GM23338 (cell line): ENCODE measurements around the gene GNAI3. TPM values are rescaled to one million over a fixed set of nuclear protein-coding genes. Genes with fewer than 3 reads are reported as not detected.

Experiments
- ATAC-seq: fragments of 200-7000 bp; cut with Tn5 transposase; 3 replicates; pipeline ENCODE4 v1.9.1; 2020
- DNase-seq: peaks from one replicate; pipeline ENCODE4 v3.0.0-alpha.2; 2015; ENCODE audit warnings: low spot score
- H2AFZ ChIP-seq: fragments of 200-600 bp; sonication (generic); 2 replicates; pipeline ENCODE4 v1.8.0; 2016; ENCODE audit warnings: antibody characterized with exemption, mild to moderate bottlenecking, moderate library complexity
- H3F3A ChIP-seq: fragments of 200-600 bp; sonication (generic); replicated peaks from 2 replicates; pipeline ENCODE4 v1.8.0; 2017; ENCODE audit warnings: antibody characterized with exemption, mixed run types, low read depth
- H3K27ac ChIP-seq: fragments of 200-600 bp; sonication (generic); 2 replicates; pipeline ENCODE4 v1.6.1; 2016; ENCODE audit warnings: low read depth
- H3K27me3 ChIP-seq: fragments of 200-600 bp; sonication (generic); 2 replicates; pipeline ENCODE4 v1.8.0; 2016; ENCODE audit warnings: mild to moderate bottlenecking, mixed run types, moderate library complexity; ENCODE audit not compliant: insufficient read depth
- H3K36me3 ChIP-seq: fragments of 200-600 bp; sonication (generic); 2 replicates; pipeline ENCODE4 v1.8.0; 2016; ENCODE audit warnings: mild to moderate bottlenecking; ENCODE audit not compliant: insufficient read depth
- H3K4me1 ChIP-seq: fragments of 200-600 bp; sonication (generic); 2 replicates; pipeline ENCODE4 v1.8.0; 2016; ENCODE audit warnings: mild to moderate bottlenecking, moderate library complexity; ENCODE audit not compliant: insufficient read depth
- H3K4me2 ChIP-seq: fragments of 200-600 bp; sonication (generic); 2 replicates; pipeline ENCODE4 v1.7.1; 2017; ENCODE audit warnings: mixed run types
- H3K4me3 ChIP-seq: fragments of 200-600 bp; sonication (generic); 2 replicates; pipeline ENCODE4 v1.6.1; 2016; ENCODE audit warnings: mixed run types
- H3K79me2 ChIP-seq: fragments of 200-600 bp; sonication (generic); replicated peaks from 2 replicates; pipeline ENCODE4 v1.8.0; 2017; ENCODE audit warnings: mild to moderate bottlenecking; ENCODE audit not compliant: insufficient read depth
- H3K9me2 ChIP-seq: fragments of 200-600 bp; sonication (generic); 2 replicates; pipeline ENCODE4 v1.8.0; 2017; ENCODE audit not compliant: insufficient read depth
- H4K20me1 ChIP-seq: fragments of 200-600 bp; sonication (generic); replicated peaks from 2 replicates; pipeline ENCODE4 v1.8.0; 2017; ENCODE audit warnings: mild to moderate bottlenecking; ENCODE audit not compliant: insufficient read depth
- H3K27ac Mint-ChIP-seq: 2 replicates; pipeline ENCODE4 v1.8.0; 2020; ENCODE audit warnings: inconsistent platforms, mild to moderate bottlenecking, moderate library complexity, mixed read lengths
- H3K27me3 Mint-ChIP-seq: 3 replicates; pipeline ENCODE4 v1.8.0; 2022; ENCODE audit warnings: low read depth, mild to moderate bottlenecking, moderate library complexity, mixed read lengths, inconsistent platforms; ENCODE audit not compliant: insufficient read depth, poor library complexity
- H3K36me3 Mint-ChIP-seq: 3 replicates; pipeline ENCODE4 v1.8.0; 2021; ENCODE audit warnings: low read depth, mild to moderate bottlenecking, inconsistent platforms, moderate library complexity, mixed read lengths
- H3K4me1 Mint-ChIP-seq: 3 replicates; pipeline ENCODE4 v1.8.0; 2020; ENCODE audit warnings: mild to moderate bottlenecking, inconsistent platforms, mixed read lengths
- H3K4me3 Mint-ChIP-seq: 3 replicates; pipeline ENCODE4 v1.8.0; 2021; ENCODE audit warnings: moderate library complexity, mild to moderate bottlenecking, inconsistent platforms, mixed read lengths
- H3K9me3 Mint-ChIP-seq: 3 replicates; pipeline ENCODE4 v1.8.0; 2020; ENCODE audit warnings: moderate library complexity, mild to moderate bottlenecking, inconsistent platforms, mixed read lengths
- CREB1 ChIP-seq: fragments of 250-450 bp; sonication (Bioruptor Pico); IDR thresholded peaks from 2 replicates; pipeline ENCODE4 v1.5.0; 2020; ENCODE audit warnings: low read depth, mild to moderate bottlenecking, moderate library complexity
- ETS1 ChIP-seq: IDR thresholded peaks from 2 replicates; pipeline ENCODE4 v1.6.1; 2016; ENCODE audit warnings: antibody characterized with exemption
- EZH2 ChIP-seq: fragments of 200-600 bp; sonication (generic); IDR thresholded peaks from one replicate; pipeline ENCODE4 v1.8.0; 2017; ENCODE audit warnings: antibody characterized with exemption, mild to moderate bottlenecking, low read depth; ENCODE audit not compliant: unreplicated experiment
- EZH2phosphoT487 ChIP-seq: fragments of 200-600 bp; sonication (generic); IDR thresholded peaks from one replicate; pipeline ENCODE4 v1.8.1; 2018; ENCODE audit warnings: antibody characterized with exemption; ENCODE audit not compliant: unreplicated experiment
- JUNB ChIP-seq: IDR thresholded peaks from one replicate; pipeline ENCODE4 v1.6.1; 2016; ENCODE audit warnings: antibody characterized with exemption; ENCODE audit not compliant: unreplicated experiment
- NANOG ChIP-seq: IDR thresholded peaks from 2 replicates; pipeline ENCODE4 v1.6.1; 2016; ENCODE audit warnings: antibody characterized with exemption, borderline replicate concordance
- POLR2AphosphoS5 ChIP-seq: IDR thresholded peaks from 2 replicates; pipeline ENCODE4 v1.6.1; 2016; ENCODE audit warnings: antibody characterized with exemption, low read depth
- REST ChIP-seq: IDR thresholded peaks from one replicate; pipeline ENCODE4 v1.6.1; 2018; ENCODE audit warnings: antibody characterized with exemption; ENCODE audit not compliant: unreplicated experiment
- STAT1 ChIP-seq: IDR thresholded peaks from one replicate; pipeline ENCODE4 v1.6.1; 2016; ENCODE audit warnings: antibody characterized with exemption; ENCODE audit not compliant: unreplicated experiment
- ZNF114 ChIP-seq: fragments of 250-450 bp; sonication (Bioruptor Pico); IDR thresholded peaks from 2 replicates; pipeline ENCODE4 v1.5.0; 2020; ENCODE audit warnings: mild to moderate bottlenecking, moderate library complexity
- ZNF331 ChIP-seq: fragments of 250-450 bp; sonication (Bioruptor Pico); IDR thresholded peaks from 2 replicates; pipeline ENCODE4 v1.5.0; 2020; ENCODE audit warnings: low read depth, mild to moderate bottlenecking, moderate library complexity
- polyA plus RNA-seq: library from polyadenylated mRNA; unstranded; fragments of >200 nt; fragmentation: Nextera tagmentation; extraction: Ambion mirVana; gene quantifications from 2 replicates; pipeline ENCODE4 v1.2.1, GENCODE V29; 2016
- total RNA-seq: library from RNA; depleted of rRNA; stranded (reverse); fragments of >200 nt; shearing (Covaris generic); gene quantifications from 2 replicates; pipeline ENCODE4 v1.2.3, GENCODE V29; 2014
- TF ChIP-seq, protein P1 (sequence below), 2 experiments: fragments of 200-600 bp in 1 of 2; sonication (generic) in 1 of 2; conservative IDR thresholded peaks; 2 replicates each; pipeline versions ENCODE4 v1.5.1 to v1.6.1; 2016 to 2017; ENCODE audit warnings: antibody characterized with exemption in 2 of 2, low read depth in 2 of 2, mild to moderate bottlenecking in 2 of 2, moderate library complexity in 1 of 2

GNAI3 gene
- total and polyA plus RNA-seq, 2 experiments from 2014 or later, result 4.5 to 10.2 TPM

DNA sequence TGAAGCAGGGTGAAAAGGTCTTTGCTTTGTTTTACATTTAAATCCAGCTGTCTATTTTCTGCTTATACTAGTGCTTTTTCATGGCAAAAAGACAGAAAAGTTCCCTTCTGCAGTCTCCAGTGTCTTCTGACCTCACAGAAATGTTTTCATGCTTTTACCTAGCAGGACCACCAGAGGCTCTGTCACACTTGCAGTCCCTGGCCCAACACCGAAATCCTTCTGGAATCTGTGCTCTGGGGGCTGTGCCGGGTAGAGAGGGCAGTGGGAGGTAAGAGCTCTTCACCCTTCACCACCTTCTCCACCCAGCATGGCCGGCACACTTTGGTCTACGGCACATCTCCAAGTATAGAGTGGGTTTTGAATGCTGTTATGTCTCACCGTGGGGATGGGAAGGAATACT is 50.2 kb downstream of the GNAI3 start:
- peaks cover 2% of the 10 kb centered on the region; the same call in 2 of the 3 replicates for H3K4me1 Mint-ChIP-seq
- peak; percentile 85 for DNase-seq
- peaks cover 5% of the 10 kb centered on the region; the same call in 1 of the 2 replicates for H4K20me1 ChIP-seq
- no peaks in the 10 kb centered on the region for H3K27me3 ChIP-seq
- no peak overlapping the region for H3K4me2 ChIP-seq
- no peak overlapping the region for H3K4me3 Mint-ChIP-seq
- no peaks in the 10 kb centered on the region for H3K4me1 ChIP-seq
- TF ChIP-seq CREB1 (CRISPR knock-in tag), result 0 out of 2 replicates have a peak, but pooled peaks have one; percentile 11
- TF ChIP-seq EZH2phosphoT487, result no peak
- TF ChIP-seq REST, result no peak
- TF ChIP-seq, protein P1, sequence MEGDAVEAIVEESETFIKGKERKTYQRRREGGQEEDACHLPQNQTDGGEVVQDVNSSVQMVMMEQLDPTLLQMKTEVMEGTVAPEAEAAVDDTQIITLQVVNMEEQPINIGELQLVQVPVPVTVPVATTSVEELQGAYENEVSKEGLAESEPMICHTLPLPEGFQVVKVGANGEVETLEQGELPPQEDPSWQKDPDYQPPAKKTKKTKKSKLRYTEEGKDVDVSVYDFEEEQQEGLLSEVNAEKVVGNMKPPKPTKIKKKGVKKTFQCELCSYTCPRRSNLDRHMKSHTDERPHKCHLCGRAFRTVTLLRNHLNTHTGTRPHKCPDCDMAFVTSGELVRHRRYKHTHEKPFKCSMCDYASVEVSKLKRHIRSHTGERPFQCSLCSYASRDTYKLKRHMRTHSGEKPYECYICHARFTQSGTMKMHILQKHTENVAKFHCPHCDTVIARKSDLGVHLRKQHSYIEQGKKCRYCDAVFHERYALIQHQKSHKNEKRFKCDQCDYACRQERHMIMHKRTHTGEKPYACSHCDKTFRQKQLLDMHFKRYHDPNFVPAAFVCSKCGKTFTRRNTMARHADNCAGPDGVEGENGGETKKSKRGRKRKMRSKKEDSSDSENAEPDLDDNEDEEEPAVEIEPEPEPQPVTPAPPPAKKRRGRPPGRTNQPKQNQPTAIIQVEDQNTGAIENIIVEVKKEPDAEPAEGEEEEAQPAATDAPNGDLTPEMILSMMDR (conservative IDR thresholded peaks at IDR 0.05; ENCODE audit: low read depth in 2 of 2), result peak; percentile 50 to 60
- no peaks in the 10 kb centered on the region for H3F3A ChIP-seq
- no peak overlapping the region for H3K27ac ChIP-seq
- H3K79me2 ChIP-seq, result no peaks in the 10 kb centered on the region
- H2AFZ ChIP-seq, result no peak overlapping the region
- no peak overlapping the region for H3K27ac Mint-ChIP-seq
- peak; percentile 100 for ATAC-seq
- H3K9me2 ChIP-seq, result no peaks in the 10 kb centered on the region
- H3K27me3 Mint-ChIP-seq, result peaks cover 2% of the 10 kb centered on the region
- H3K4me3 ChIP-seq, result no peak overlapping the region
- H3K9me3 Mint-ChIP-seq, result no peaks in the 10 kb centered on the region
- H3K36me3 Mint-ChIP-seq, result peaks cover 6% of the 10 kb centered on the region; the same call in 2 of the 3 replicates
- no peaks in the 10 kb centered on the region for H3K36me3 ChIP-seq

- DNase-seq, result no peak
- Mint-ChIP-seq H3K27ac (no peak overlapping the region), H3K9me3 (no peaks in the 10 kb centered on the region), H3K36me3 (peaks cover 2% of the 10 kb centered on the region; the same call in 1 of the 3 replicates), H3K4me1 (peaks cover 5% of the 10 kb centered on the region), H3K27me3 (peaks cover 2% of the 10 kb centered on the region), H3K4me3 (no peak overlapping the region)
- H3K9me2 ChIP-seq, result 0 out of 2 replicates have a peak, but pooled peaks cover 3% of the 10 kb centered on the region
- no peak overlapping the region for H3K4me2 ChIP-seq
- no peaks in the 10 kb centered on the region for H3K36me3 ChIP-seq
- no peaks in the 10 kb centered on the region for H3K27me3 ChIP-seq
- no peak overlapping the region for H2AFZ ChIP-seq
- peaks cover 3% of the 10 kb centered on the region; the same call in 1 of the 2 replicates for H3K4me1 ChIP-seq
- peaks cover 5% of the 10 kb centered on the region; the same call in 1 of the 2 replicates for H4K20me1 ChIP-seq
- H3K27ac ChIP-seq, result no peak overlapping the region
- no peak for ATAC-seq
- H3F3A ChIP-seq, result no peaks in the 10 kb centered on the region
- H3K79me2 ChIP-seq, result no peaks in the 10 kb centered on the region
- H3K4me3 ChIP-seq, result no peak overlapping the region
- TF ChIP-seq CREB1 (CRISPR knock-in tag), result no peak
- no peak for TF ChIP-seq ETS1
- no peak for TF ChIP-seq STAT1
- TF ChIP-seq, protein P1 (conservative IDR thresholded peaks at IDR 0.05; ENCODE audit: low read depth in 2 of 2), result no peak
- no peak for TF ChIP-seq JUNB
- TF ChIP-seq POLR2AphosphoS5, result no peak
- TF ChIP-seq EZH2phosphoT487, result no peak
- no peak for TF ChIP-seq ZNF331 (CRISPR knock-in tag)
- no peak for TF ChIP-seq NANOG
- TF ChIP-seq EZH2, result no peak
- no peak for TF ChIP-seq ZNF114
Observed at GRCh38 chr1:109603229-109603628, 54.8 kb downstream of the GNAI3 start.
